Gastrocnemius medialis (tissue), 4 donors: ENCODE measurements around the gene N4BP2L1.

Experiments
- CTCF ChIP-seq, 5 experiments: fragments of 450-650 bp in 3 of 5; fragments of 200-600 bp in 2 of 5; sonication (generic) in 2 of 5; IDR thresholded peaks in 4 of 5; conservative IDR thresholded peaks in 1 of 5; 1 replicate in 4 of 5; 2 replicates in 1 of 5; pipeline ENCODE4 v1.5.1; 2016 to 2019; ENCODE audit warnings: antibody characterized with exemption in 5 of 5, mild to moderate bottlenecking in 3 of 5, moderate library complexity in 3 of 5
- POLR2A ChIP-seq, 2 donors: fragments of 450-650 bp; IDR thresholded peaks; one replicate each; pipeline ENCODE4 v1.6.1; 2017; ENCODE audit warnings: antibody characterized with exemption in 2 of 2, mild to moderate bottlenecking in 2 of 2, moderate library complexity in 2 of 2

GRCh38 chr13:32472194-32472621 is 44.3 kb upstream of the N4BP2L1 start:
- TF ChIP-seq CTCF (IDR thresholded peaks at IDR 0.05 in 4 of 5, conservative IDR thresholded peaks at IDR 0.05 in 1 of 5) (no peak), POLR2A (IDR thresholded peaks at IDR 0.05) (no peak)
